MM.1S (cell line): ENCODE results near the gene ABCC1.

Source experiments
- CTCF ChIP-seq: fragments of 300-600 bp; sonication (generic); IDR thresholded peaks from 2 replicates; pipeline ENCODE4 v1.5.1; 2016; ENCODE audit warnings: antibody characterized with exemption, low read length, mixed read lengths
- EZH2 ChIP-seq: fragments of 300-600 bp; sonication (generic); optimal IDR thresholded peaks from 2 replicates; pipeline ENCODE3; 2017; ENCODE audit warnings: low read depth, mild to moderate bottlenecking, antibody characterized with exemption, low read length, mixed read lengths
- EZH2phosphoT487 ChIP-seq: fragments of 300-600 bp; sonication (generic); IDR thresholded peaks from 2 replicates; pipeline ENCODE4 v1.6.1; 2018; ENCODE audit warnings: antibody characterized with exemption, low read length

DNA sequence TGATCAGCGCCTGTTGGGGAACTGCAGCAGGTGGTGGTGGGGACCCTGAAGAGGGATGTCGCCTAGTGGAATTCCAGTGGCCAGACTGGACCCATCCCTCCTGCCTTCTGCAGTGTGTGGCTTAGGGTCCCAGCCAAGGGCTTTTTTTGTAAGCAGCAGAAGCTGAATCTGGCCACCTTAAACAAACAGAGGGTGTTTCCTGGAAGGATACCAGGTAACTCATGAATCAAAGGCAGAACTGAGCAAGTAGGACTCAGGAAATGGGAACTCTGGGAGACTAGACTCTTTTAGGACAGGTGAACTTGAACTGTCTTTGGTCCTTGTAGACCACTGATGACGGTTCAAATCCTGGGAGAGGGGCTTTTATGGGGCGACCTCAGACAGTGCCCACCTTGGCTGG lies 149.9 kb downstream of the ABCC1 start:
- TF ChIP-seq CTCF (no peak), EZH2 (no peak), EZH2phosphoT487 (no peak)
